GM23338 (cell line): ENCODE data around the gene TNFRSF12A. TPM values are rescaled to one million over a fixed set of nuclear protein-coding genes. Genes with fewer than 3 reads are reported as not detected.

Source experiments
- ATAC-seq: fragments of 200-7000 bp; cut with Tn5 transposase; 3 replicates; pipeline ENCODE4 v1.9.1; 2020
- DNase-seq: peaks from one replicate; pipeline ENCODE4 v3.0.0-alpha.2; 2015; ENCODE audit warnings: low spot score
- H2AFZ ChIP-seq: fragments of 200-600 bp; sonication (generic); 2 replicates; pipeline ENCODE4 v1.8.0; 2016; ENCODE audit warnings: antibody characterized with exemption, mild to moderate bottlenecking, moderate library complexity
- H3F3A ChIP-seq: fragments of 200-600 bp; sonication (generic); replicated peaks from 2 replicates; pipeline ENCODE4 v1.8.0; 2017; ENCODE audit warnings: antibody characterized with exemption, mixed run types, low read depth
- H3K27ac ChIP-seq: fragments of 200-600 bp; sonication (generic); 2 replicates; pipeline ENCODE4 v1.6.1; 2016; ENCODE audit warnings: low read depth
- H3K27me3 ChIP-seq: fragments of 200-600 bp; sonication (generic); 2 replicates; pipeline ENCODE4 v1.8.0; 2016; ENCODE audit warnings: mild to moderate bottlenecking, mixed run types, moderate library complexity; ENCODE audit not compliant: insufficient read depth
- H3K36me3 ChIP-seq: fragments of 200-600 bp; sonication (generic); 2 replicates; pipeline ENCODE4 v1.8.0; 2016; ENCODE audit warnings: mild to moderate bottlenecking; ENCODE audit not compliant: insufficient read depth
- H3K4me1 ChIP-seq: fragments of 200-600 bp; sonication (generic); 2 replicates; pipeline ENCODE4 v1.8.0; 2016; ENCODE audit warnings: mild to moderate bottlenecking, moderate library complexity; ENCODE audit not compliant: insufficient read depth
- H3K4me2 ChIP-seq: fragments of 200-600 bp; sonication (generic); 2 replicates; pipeline ENCODE4 v1.7.1; 2017; ENCODE audit warnings: mixed run types
- H3K4me3 ChIP-seq: fragments of 200-600 bp; sonication (generic); 2 replicates; pipeline ENCODE4 v1.6.1; 2016; ENCODE audit warnings: mixed run types
- H3K79me2 ChIP-seq: fragments of 200-600 bp; sonication (generic); replicated peaks from 2 replicates; pipeline ENCODE4 v1.8.0; 2017; ENCODE audit warnings: mild to moderate bottlenecking; ENCODE audit not compliant: insufficient read depth
- H3K9me2 ChIP-seq: fragments of 200-600 bp; sonication (generic); 2 replicates; pipeline ENCODE4 v1.8.0; 2017; ENCODE audit not compliant: insufficient read depth
- H4K20me1 ChIP-seq: fragments of 200-600 bp; sonication (generic); replicated peaks from 2 replicates; pipeline ENCODE4 v1.8.0; 2017; ENCODE audit warnings: mild to moderate bottlenecking; ENCODE audit not compliant: insufficient read depth
- H3K27ac Mint-ChIP-seq: 2 replicates; pipeline ENCODE4 v1.8.0; 2020; ENCODE audit warnings: inconsistent platforms, mild to moderate bottlenecking, moderate library complexity, mixed read lengths
- H3K27me3 Mint-ChIP-seq: 3 replicates; pipeline ENCODE4 v1.8.0; 2022; ENCODE audit warnings: low read depth, mild to moderate bottlenecking, moderate library complexity, mixed read lengths, inconsistent platforms; ENCODE audit not compliant: insufficient read depth, poor library complexity
- H3K36me3 Mint-ChIP-seq: 3 replicates; pipeline ENCODE4 v1.8.0; 2021; ENCODE audit warnings: low read depth, mild to moderate bottlenecking, inconsistent platforms, moderate library complexity, mixed read lengths
- H3K4me1 Mint-ChIP-seq: 3 replicates; pipeline ENCODE4 v1.8.0; 2020; ENCODE audit warnings: mild to moderate bottlenecking, inconsistent platforms, mixed read lengths
- H3K4me3 Mint-ChIP-seq: 3 replicates; pipeline ENCODE4 v1.8.0; 2021; ENCODE audit warnings: moderate library complexity, mild to moderate bottlenecking, inconsistent platforms, mixed read lengths
- H3K9me3 Mint-ChIP-seq: 3 replicates; pipeline ENCODE4 v1.8.0; 2020; ENCODE audit warnings: moderate library complexity, mild to moderate bottlenecking, inconsistent platforms, mixed read lengths
- CREB1 ChIP-seq: fragments of 250-450 bp; sonication (Bioruptor Pico); IDR thresholded peaks from 2 replicates; pipeline ENCODE4 v1.5.0; 2020; ENCODE audit warnings: low read depth, mild to moderate bottlenecking, moderate library complexity
- ETS1 ChIP-seq: IDR thresholded peaks from 2 replicates; pipeline ENCODE4 v1.6.1; 2016; ENCODE audit warnings: antibody characterized with exemption
- EZH2phosphoT487 ChIP-seq: fragments of 200-600 bp; sonication (generic); IDR thresholded peaks from one replicate; pipeline ENCODE4 v1.8.1; 2018; ENCODE audit warnings: antibody characterized with exemption; ENCODE audit not compliant: unreplicated experiment
- JUNB ChIP-seq: IDR thresholded peaks from one replicate; pipeline ENCODE4 v1.6.1; 2016; ENCODE audit warnings: antibody characterized with exemption; ENCODE audit not compliant: unreplicated experiment
- NANOG ChIP-seq: IDR thresholded peaks from 2 replicates; pipeline ENCODE4 v1.6.1; 2016; ENCODE audit warnings: antibody characterized with exemption, borderline replicate concordance
- POLR2AphosphoS5 ChIP-seq: IDR thresholded peaks from 2 replicates; pipeline ENCODE4 v1.6.1; 2016; ENCODE audit warnings: antibody characterized with exemption, low read depth
- ZNF114 ChIP-seq: fragments of 250-450 bp; sonication (Bioruptor Pico); IDR thresholded peaks from 2 replicates; pipeline ENCODE4 v1.5.0; 2020; ENCODE audit warnings: mild to moderate bottlenecking, moderate library complexity
- ZNF462 ChIP-seq: fragments of 250-450 bp; sonication (Bioruptor Pico); IDR thresholded peaks from 2 replicates; pipeline ENCODE4 v1.5.0; 2020; ENCODE audit warnings: mild to moderate bottlenecking, moderate library complexity
- polyA plus RNA-seq: library from polyadenylated mRNA; unstranded; fragments of >200 nt; fragmentation: Nextera tagmentation; extraction: Ambion mirVana; gene quantifications from 2 replicates; pipeline ENCODE4 v1.2.1, GENCODE V29; 2016
- total RNA-seq: library from RNA; depleted of rRNA; stranded (reverse); fragments of >200 nt; shearing (Covaris generic); gene quantifications from 2 replicates; pipeline ENCODE4 v1.2.3, GENCODE V29; 2014
- TF ChIP-seq, protein P1 (sequence below): IDR thresholded peaks from one replicate; pipeline ENCODE4 v1.6.1; 2018; ENCODE audit warnings: antibody characterized with exemption; ENCODE audit not compliant: unreplicated experiment

TNFRSF12A gene
- total and polyA plus RNA-seq, 2 experiments from 2014 or later: 78.0 to 152 TPM

DNA sequence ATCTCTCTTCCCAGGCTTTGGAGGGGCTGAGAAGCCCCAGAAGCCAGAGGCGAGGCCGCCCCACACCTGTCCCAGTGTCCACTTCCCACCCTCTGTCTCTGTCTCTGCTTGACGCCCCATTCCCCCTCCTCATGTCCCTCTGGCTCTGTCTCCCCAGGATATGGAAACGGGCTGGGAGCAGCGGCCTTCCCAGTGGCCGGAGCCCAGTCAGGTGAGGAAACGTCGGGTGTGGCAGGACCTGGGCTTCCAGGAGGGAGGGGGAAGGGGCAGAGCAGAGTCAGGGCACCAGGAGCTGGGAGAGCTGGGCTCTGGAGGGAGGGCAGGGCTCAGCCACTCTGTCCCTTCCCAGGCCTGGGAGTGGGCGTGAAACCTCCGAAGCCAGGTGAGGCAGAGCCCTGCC lies 29.3 kb upstream of the TNFRSF12A start:
- peak overlapping the region; percentile 48 for H3K4me2 ChIP-seq
- no peaks in the 10 kb centered on the region for H4K20me1 ChIP-seq
- H3K27me3 ChIP-seq: no peaks in the 10 kb centered on the region
- TF ChIP-seq ZNF462 (CRISPR knock-in tag): no peak
- TF ChIP-seq ZNF114 (CRISPR knock-in tag): no peak
- no peak overlapping the region for H3K4me3 ChIP-seq
- H3K4me1 ChIP-seq: peaks cover 30% of the 10 kb centered on the region
- Mint-ChIP-seq H3K36me3 (no peaks in the 10 kb centered on the region), H3K9me3 (no peaks in the 10 kb centered on the region), H3K27me3 (peaks cover 7% of the 10 kb centered on the region), H3K4me1 (peaks cover 30% of the 10 kb centered on the region), H3K27ac (no peak overlapping the region), H3K4me3 (no peak overlapping the region)
- no peaks in the 10 kb centered on the region for H3K36me3 ChIP-seq
- no peaks in the 10 kb centered on the region for H3K79me2 ChIP-seq
- no peaks in the 10 kb centered on the region for H3K9me2 ChIP-seq
- H3F3A ChIP-seq: no peaks in the 10 kb centered on the region
- H2AFZ ChIP-seq: no peak overlapping the region
- no peak overlapping the region for H3K27ac ChIP-seq
- ATAC-seq: peak; percentile 30
- peak; percentile 49 for DNase-seq

DNA sequence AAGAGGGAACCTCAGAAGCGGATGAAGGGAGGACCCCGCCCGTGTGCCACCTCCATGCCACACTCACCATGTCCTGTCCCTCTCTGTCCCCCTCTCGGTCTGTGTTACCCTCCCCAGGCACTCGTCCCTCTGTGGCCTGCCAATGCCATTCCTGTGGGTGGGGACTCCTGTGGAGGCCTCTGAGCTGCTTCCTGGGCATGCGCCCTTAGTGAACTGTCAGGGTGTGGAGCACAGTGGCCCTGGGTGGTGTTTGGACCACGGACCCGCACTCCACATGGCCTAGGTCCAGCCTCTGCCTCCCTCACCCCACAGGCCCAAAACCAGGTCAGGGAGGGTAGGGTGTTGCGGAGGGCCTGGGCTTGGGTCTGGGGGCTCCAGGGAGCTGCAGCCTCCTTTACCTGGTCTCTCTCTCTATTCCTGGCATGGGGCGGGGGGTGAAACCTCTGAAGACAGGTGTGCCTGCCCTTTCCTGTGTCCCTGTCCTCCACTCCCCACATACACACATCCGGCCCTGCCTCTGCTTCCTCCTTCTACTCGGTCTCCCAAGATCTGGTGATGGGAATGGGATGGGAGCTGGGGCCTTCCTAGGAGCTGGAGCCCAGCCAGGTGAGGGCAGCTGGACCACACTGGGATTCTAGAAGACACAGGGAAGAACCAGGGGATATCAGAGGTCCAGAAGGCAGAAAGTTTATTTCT lies 28.5 kb upstream of the TNFRSF12A start:
- Mint-ChIP-seq H3K27me3 (peaks cover 7% of the 10 kb centered on the region), H3K4me1 (peaks cover 31% of the 10 kb centered on the region), H3K4me3 (no peak overlapping the region), H3K9me3 (no peaks in the 10 kb centered on the region), H3K36me3 (no peaks in the 10 kb centered on the region), H3K27ac (no peak overlapping the region)
- DNase-seq (no peak), ATAC-seq (no peak)
- Histone ChIP-seq H3K4me1 (peaks cover 31% of the 10 kb centered on the region), H3K79me2 (no peaks in the 10 kb centered on the region), H3F3A (no peaks in the 10 kb centered on the region), H3K4me2 (no peak overlapping the region), H3K36me3 (no peaks in the 10 kb centered on the region), H4K20me1 (no peaks in the 10 kb centered on the region), H2AFZ (no peak overlapping the region), H3K4me3 (no peak overlapping the region), H3K27me3 (no peaks in the 10 kb centered on the region), H3K9me2 (no peaks in the 10 kb centered on the region), H3K27ac (no peak overlapping the region)
- TF ChIP-seq ZNF114 (CRISPR knock-in tag): no peak
- TF ChIP-seq CREB1 (CRISPR knock-in tag): no peak
- TF ChIP-seq EZH2phosphoT487: no peak
- no peak for TF ChIP-seq JUNB
- TF ChIP-seq NANOG: no peak
- TF ChIP-seq POLR2AphosphoS5: no peak
- TF ChIP-seq, protein P1, sequence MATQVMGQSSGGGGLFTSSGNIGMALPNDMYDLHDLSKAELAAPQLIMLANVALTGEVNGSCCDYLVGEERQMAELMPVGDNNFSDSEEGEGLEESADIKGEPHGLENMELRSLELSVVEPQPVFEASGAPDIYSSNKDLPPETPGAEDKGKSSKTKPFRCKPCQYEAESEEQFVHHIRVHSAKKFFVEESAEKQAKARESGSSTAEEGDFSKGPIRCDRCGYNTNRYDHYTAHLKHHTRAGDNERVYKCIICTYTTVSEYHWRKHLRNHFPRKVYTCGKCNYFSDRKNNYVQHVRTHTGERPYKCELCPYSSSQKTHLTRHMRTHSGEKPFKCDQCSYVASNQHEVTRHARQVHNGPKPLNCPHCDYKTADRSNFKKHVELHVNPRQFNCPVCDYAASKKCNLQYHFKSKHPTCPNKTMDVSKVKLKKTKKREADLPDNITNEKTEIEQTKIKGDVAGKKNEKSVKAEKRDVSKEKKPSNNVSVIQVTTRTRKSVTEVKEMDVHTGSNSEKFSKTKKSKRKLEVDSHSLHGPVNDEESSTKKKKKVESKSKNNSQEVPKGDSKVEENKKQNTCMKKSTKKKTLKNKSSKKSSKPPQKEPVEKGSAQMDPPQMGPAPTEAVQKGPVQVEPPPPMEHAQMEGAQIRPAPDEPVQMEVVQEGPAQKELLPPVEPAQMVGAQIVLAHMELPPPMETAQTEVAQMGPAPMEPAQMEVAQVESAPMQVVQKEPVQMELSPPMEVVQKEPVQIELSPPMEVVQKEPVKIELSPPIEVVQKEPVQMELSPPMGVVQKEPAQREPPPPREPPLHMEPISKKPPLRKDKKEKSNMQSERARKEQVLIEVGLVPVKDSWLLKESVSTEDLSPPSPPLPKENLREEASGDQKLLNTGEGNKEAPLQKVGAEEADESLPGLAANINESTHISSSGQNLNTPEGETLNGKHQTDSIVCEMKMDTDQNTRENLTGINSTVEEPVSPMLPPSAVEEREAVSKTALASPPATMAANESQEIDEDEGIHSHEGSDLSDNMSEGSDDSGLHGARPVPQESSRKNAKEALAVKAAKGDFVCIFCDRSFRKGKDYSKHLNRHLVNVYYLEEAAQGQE: no peak
- no peak for TF ChIP-seq ETS1
